Osteoblast (primary cell): ENCODE measurements around the gene UQCC2. TPM values are rescaled to one million over a fixed set of nuclear protein-coding genes. Genes with fewer than 3 reads are reported as not detected.

ENCODE experiments used
- DNase-seq: peaks from one replicate; pipeline ENCODE4 v3.0.0; 2011; ENCODE audit warnings: low spot score, mixed read lengths; ENCODE audit not compliant: insufficient read length; ENCODE audit errors: missing footprints
- H2AFZ ChIP-seq: 2 replicates; pipeline ENCODE4 v1.6.0; 2011; ENCODE audit warnings: mild to moderate bottlenecking, low read length
- H3K27ac ChIP-seq: 2 replicates; pipeline ENCODE4 v1.5.1; 2011; ENCODE audit warnings: mild to moderate bottlenecking, low read depth, low read length, moderate library complexity
- H3K27me3 ChIP-seq: 2 replicates; pipeline ENCODE4 v1.6.0; 2012; ENCODE audit warnings: mild to moderate bottlenecking, control low read depth, inconsistent platforms, low read length, moderate library complexity; ENCODE audit not compliant: insufficient read depth
- H3K36me3 ChIP-seq: 2 replicates; pipeline ENCODE4 v1.5.1; 2011; ENCODE audit warnings: mild to moderate bottlenecking, low read length, control low read depth, moderate library complexity; ENCODE audit not compliant: insufficient read depth
- H3K4me1 ChIP-seq: 2 replicates; pipeline ENCODE4 v1.5.1; 2011; ENCODE audit warnings: mild to moderate bottlenecking, low read length, control low read depth, moderate library complexity; ENCODE audit not compliant: insufficient read depth
- H3K4me2 ChIP-seq: 2 replicates; pipeline ENCODE4 v1.6.0; 2011; ENCODE audit warnings: mild to moderate bottlenecking, low read length; ENCODE audit not compliant: insufficient read depth
- H3K4me3 ChIP-seq: fragments of 200-600 bp; sonication (generic); 3 replicates; pipeline ENCODE4 v1.5.1; 2012; ENCODE audit warnings: mild to moderate bottlenecking, low read length, inconsistent platforms; ENCODE audit not compliant: insufficient read depth
- H3K79me2 ChIP-seq: 2 replicates; pipeline ENCODE4 v1.6.0; 2012; ENCODE audit warnings: mild to moderate bottlenecking, low read length, control low read depth, inconsistent platforms; ENCODE audit not compliant: insufficient read depth
- H3K9me3 ChIP-seq: 2 replicates; pipeline ENCODE4 v1.5.1; 2011; ENCODE audit warnings: low read depth, low read length, control low read depth
- H4K20me1 ChIP-seq: 2 replicates; pipeline ENCODE4 v1.6.0; 2012; ENCODE audit warnings: mild to moderate bottlenecking, low read length, control low read depth; ENCODE audit not compliant: insufficient read depth
- CTCF ChIP-seq: IDR thresholded peaks from 2 replicates; pipeline ENCODE4 v1.5.1; 2011; ENCODE audit warnings: mild to moderate bottlenecking, low read depth, low read length, moderate library complexity; ENCODE audit errors: extremely low read depth
- total RNA-seq: library from RNA; depleted of rRNA; stranded (reverse); fragments of >200 nt; gene quantifications from 2 replicates; pipeline ENCODE4 v1.2.3, GENCODE V29; 2012

Gene UQCC2
- total RNA-seq, 1 donor, result 15.2 TPM

- Histone ChIP-seq H3K79me2 (peaks cover 23% of the 10 kb centered on the region), H3K4me1 (peaks cover 9% of the 10 kb centered on the region), H4K20me1 (peaks cover 2% of the 10 kb centered on the region), H3K9me3 (no peaks in the 10 kb centered on the region), H3K36me3 (peaks cover 56% of the 10 kb centered on the region), H3K27ac (no peak overlapping the region), H3K4me3 (no peak overlapping the region), H3K27me3 (no peaks in the 10 kb centered on the region), H2AFZ (no peak overlapping the region), H3K4me2 (no peak overlapping the region)
- no peak for DNase-seq
- TF ChIP-seq CTCF, result no peak
Measured at GRCh38 chr6:33704215-33705066, 7.1 kb downstream of the UQCC2 start.

GRCh38 chr6:33702345-33702977 lies 9.0 kb downstream of the UQCC2 start:
- no peaks in the 10 kb centered on the region for H4K20me1 ChIP-seq
- peaks cover 54% of the 10 kb centered on the region for H3K36me3 ChIP-seq
- peak; percentile 72 for TF ChIP-seq CTCF
- H3K27ac ChIP-seq, result peak overlapping the region; percentile 54
- H3K4me1 ChIP-seq, result peaks cover 10% of the 10 kb centered on the region
- peak; percentile 91 for DNase-seq
- H3K4me2 ChIP-seq, result no peak overlapping the region
- no peaks in the 10 kb centered on the region for H3K9me3 ChIP-seq
- no peaks in the 10 kb centered on the region for H3K27me3 ChIP-seq
- no peak overlapping the region for H2AFZ ChIP-seq
- no peak overlapping the region for H3K4me3 ChIP-seq
- H3K79me2 ChIP-seq, result peaks cover 7% of the 10 kb centered on the region

- H3K79me2 ChIP-seq, result peaks cover 11% of the 10 kb centered on the region
- H3K9me3 ChIP-seq, result no peaks in the 10 kb centered on the region
- DNase-seq, result no peak
- no peak overlapping the region for H3K4me2 ChIP-seq
- peaks cover 21% of the 10 kb centered on the region for H3K4me1 ChIP-seq
- TF ChIP-seq CTCF, result peak; percentile 87
- peak overlapping the region; percentile 24 for H3K27ac ChIP-seq
- H3K4me3 ChIP-seq, result no peak overlapping the region
- H3K27me3 ChIP-seq, result no peaks in the 10 kb centered on the region
- no peak overlapping the region for H2AFZ ChIP-seq
- H4K20me1 ChIP-seq, result no peaks in the 10 kb centered on the region
- H3K36me3 ChIP-seq, result peaks cover 68% of the 10 kb centered on the region
Measured at GRCh38 chr6:33700391-33701050, 11.0 kb downstream of the UQCC2 start.

- Histone ChIP-seq H3K4me1 (peaks cover 26% of the 10 kb centered on the region), H3K36me3 (peaks cover 73% of the 10 kb centered on the region), H4K20me1 (no peaks in the 10 kb centered on the region), H3K27ac (no peak overlapping the region), H3K79me2 (peaks cover 16% of the 10 kb centered on the region), H3K4me2 (no peak overlapping the region), H2AFZ (no peak overlapping the region), H3K4me3 (no peak overlapping the region), H3K27me3 (no peaks in the 10 kb centered on the region), H3K9me3 (no peaks in the 10 kb centered on the region)
- no peak for TF ChIP-seq CTCF
- DNase-seq, result peak; percentile 73
Measured at GRCh38 chr6:33699739-33700138, 11.8 kb downstream of the UQCC2 start.
